HG03139 (cell line): ENCODE data around the gene DCHS2.

ENCODE experiments used
- ATAC-seq: cut with Tn5 transposase; IDR thresholded peaks from one replicate; pipeline ENCODE4 v1.9.1; 2021; ENCODE audit not compliant: unreplicated experiment

Gene DCHS2

GRCh38 chr4:154390324-154390723, 101.3 kb downstream of the DCHS2 start:
- no peak for ATAC-seq

- ATAC-seq: no peak
Observed at GRCh38 chr4:154389148-154389547, 102.5 kb downstream of the DCHS2 start.

- no peak for ATAC-seq
Observed at GRCh38 chr4:154384012-154384411, 107.6 kb downstream of the DCHS2 start.

- no peak for ATAC-seq
Observed at GRCh38 chr4:154376486-154376885, 115.1 kb downstream of the DCHS2 start.

GRCh38 chr4:154368060-154368459, 123.5 kb downstream of the DCHS2 start:
- ATAC-seq: peak; percentile 68

- ATAC-seq: peak; percentile 36
Observed at GRCh38 chr4:154367659-154368058, 123.9 kb downstream of the DCHS2 start.

- ATAC-seq: no peak
Observed at GRCh38 chr4:154366956-154367355, 124.6 kb downstream of the DCHS2 start.

GRCh38 chr4:154364066-154364845, 127.3 kb downstream of the DCHS2 start:
- no peak for ATAC-seq

- ATAC-seq: peak; percentile 60
Observed at GRCh38 chr4:154361450-154361849, 130.1 kb downstream of the DCHS2 start.

- ATAC-seq: no peak
Observed at GRCh38 chr4:154360491-154360890, 131.1 kb downstream of the DCHS2 start.

- no peak for ATAC-seq
Observed at GRCh38 chr4:154354883-154355282, 136.7 kb downstream of the DCHS2 start.

GRCh38 chr4:154349829-154350228, 141.8 kb downstream of the DCHS2 start:
- ATAC-seq: no peak

GRCh38 chr4:154348657-154349056, 142.9 kb downstream of the DCHS2 start:
- no peak for ATAC-seq

GRCh38 chr4:154345359-154345758, 146.2 kb downstream of the DCHS2 start:
- ATAC-seq: no peak

- ATAC-seq: peak; percentile 82
Observed at GRCh38 chr4:154344686-154345085, 146.9 kb downstream of the DCHS2 start.

- no peak for ATAC-seq
Observed at GRCh38 chr4:154343651-154344050, 147.9 kb downstream of the DCHS2 start.

- no peak for ATAC-seq
Observed at GRCh38 chr4:154341448-154341847, 150.2 kb downstream of the DCHS2 start.

- ATAC-seq: no peak
Observed at GRCh38 chr4:154335588-154335987, 156.0 kb downstream of the DCHS2 start.

- peak; percentile 87 for ATAC-seq
Observed at GRCh38 chr4:154332681-154333421, 158.7 kb downstream of the DCHS2 start.

- ATAC-seq: no peak
Observed at GRCh38 chr4:154329939-154330338, 161.7 kb downstream of the DCHS2 start.

- ATAC-seq: no peak
Observed at GRCh38 chr4:154329268-154329868, 162.2 kb downstream of the DCHS2 start.

- ATAC-seq: no peak
Observed at GRCh38 chr4:154328030-154328429, 163.6 kb downstream of the DCHS2 start.
